K562 (cell line): ENCODE measurements around the gene TMEM179. TPM values are rescaled to one million over a fixed set of nuclear protein-coding genes. Genes with fewer than 3 reads are reported as not detected.
"Not testable (repeated sequence)": the region's sequence is repeated elsewhere in the genome, so short reads cannot be mapped to it uniquely, and the experiment has no call there.

Source experiments
- ATAC-seq: fragments of 200-7000 bp; cut with Tn5 transposase; 3 replicates; pipeline ENCODE4 v1.9.1; 2020; ENCODE audit warnings: moderate library complexity
- BruUV-seq: library from RNA; stranded (reverse); fragments of 400-500 nt; replicated peaks from 2 replicates; lab custom pipeline; 2021; lab: Mats Ljungman, UMichigan
- CTCF ChIA-PET: fragments of 300-600 bp; formaldehyde crosslinking; extraction: SDS; loops from one replicate; lab custom pipeline; 2021; ENCODE audit warnings: low intra/inter-chr PET ratio; lab: Yijun Ruan, JAX
- POLR2A ChIA-PET: fragments of 300-600, 350-650 bp; sonication (Branson Sonifier 250); formaldehyde crosslinking; extraction: SDS; loops from one replicate; lab custom pipeline; 2021; ENCODE audit warnings: antibody characterized with exemption, inconsistent platforms; lab: Yijun Ruan, JAX
- DNase-seq, 4 experiments: peaks; one replicate each; pipeline versions ENCODE4 v3.0.0 to v3.0.0-alpha.2; 2011 to 2018; ENCODE audit warnings: low spot score in 3 of 4, mixed read lengths in 3 of 4; ENCODE audit errors: extremely low read depth in 1 of 4
- FAIRE-seq: peaks from 2 replicates; lab custom pipeline; 2011; peaks lifted over from hg19 to GRCh38; lab: Jason Lieb, UNC
- H2AFZ ChIP-seq: 2 replicates; pipeline ENCODE4 v1.6.0; 2011; ENCODE audit warnings: low read depth, low read length, control low read depth, inconsistent platforms
- H3K27ac ChIP-seq: fragments of 200-600 bp; 3 replicates; pipeline ENCODE4 v1.8.0; 2011; ENCODE audit warnings: low read depth, mild to moderate bottlenecking, control low read depth, inconsistent platforms, low read length, moderate library complexity, mixed read lengths; ENCODE audit errors: extremely low read depth
- H3K27me3 ChIP-seq, 2 experiments: fragments of 300-600 bp in 1 of 2; 2 replicates in 1 of 2; 3 replicates in 1 of 2; pipeline versions ENCODE4 v1.6.0 to v1.8.0; 2011; ENCODE audit warnings: inconsistent platforms in 2 of 2, low read length in 2 of 2, mild to moderate bottlenecking in 1 of 2, mixed read lengths in 1 of 2, moderate library complexity in 1 of 2; ENCODE audit not compliant: control insufficient read depth in 2 of 2, insufficient read depth in 2 of 2
- H3K36me3 ChIP-seq: fragments of 300-600 bp; 3 replicates; pipeline ENCODE4 v1.8.0; 2011; ENCODE audit warnings: mild to moderate bottlenecking, low read length, inconsistent platforms; ENCODE audit not compliant: control insufficient read depth, insufficient read depth
- H3K4me1 ChIP-seq, 2 experiments: fragments of 200-600 bp in 1 of 2; replicated peaks in 1 of 2; 2 replicates in 1 of 2; 3 replicates in 1 of 2; pipeline versions ENCODE4 v1.5.1 to v1.8.0; 2011; ENCODE audit warnings: inconsistent platforms in 2 of 2, low read length in 2 of 2, mild to moderate bottlenecking in 1 of 2, mixed read lengths in 1 of 2, moderate library complexity in 1 of 2; ENCODE audit not compliant: control insufficient read depth in 2 of 2, insufficient read depth in 2 of 2
- H3K4me2 ChIP-seq: 2 replicates; pipeline ENCODE4 v1.6.1; 2011; ENCODE audit warnings: low read length, control low read depth, inconsistent platforms, mixed read lengths; ENCODE audit not compliant: insufficient read depth
- H3K4me3 ChIP-seq: fragments of 200-600 bp; sonication (generic), shearing (Covaris generic); 2 replicates; pipeline ENCODE4 v1.5.1; 2016; ENCODE audit warnings: control low read depth, inconsistent platforms
- H3K79me2 ChIP-seq: fragments of 200-600 bp; 3 replicates; pipeline ENCODE4 v1.8.0; 2011; ENCODE audit warnings: low read length, inconsistent platforms; ENCODE audit not compliant: control insufficient read depth, insufficient read depth
- H3K9ac ChIP-seq, 2 experiments: 2 replicates each; pipeline versions ENCODE4 v1.6.0 to v1.6.1; 2011; ENCODE audit warnings: low read depth in 2 of 2, low read length in 2 of 2, control low read depth in 1 of 2, inconsistent platforms in 1 of 2, mild to moderate bottlenecking in 1 of 2, mixed read lengths in 1 of 2; ENCODE audit not compliant: insufficient read depth in 1 of 2
- H3K9me1 ChIP-seq: one replicate; pipeline ENCODE4 v1.6.0; 2011; ENCODE audit warnings: inconsistent platforms, mild to moderate bottlenecking, low read length, moderate library complexity; ENCODE audit not compliant: control insufficient read depth, insufficient read depth
- H3K9me3 ChIP-seq: replicated peaks from 2 replicates; pipeline ENCODE4 v1.5.1; 2011; ENCODE audit warnings: low read depth, low read length, inconsistent platforms; ENCODE audit not compliant: control insufficient read depth, insufficient read depth
- H4K20me1 ChIP-seq: replicated peaks from 2 replicates; pipeline ENCODE4 v1.6.1; 2011; ENCODE audit warnings: low read length, inconsistent platforms, mixed read lengths; ENCODE audit not compliant: control insufficient read depth, insufficient read depth
- HSF4 ChIP-seq: fragments of 250-450 bp; sonication (Bioruptor Pico); IDR thresholded peaks from 2 replicates; pipeline ENCODE4 v2.1.2; 2022; ENCODE audit warnings: mild to moderate bottlenecking, moderate library complexity, borderline replicate concordance
- MYNN ChIP-seq, 2 experiments: sonication (generic); formaldehyde crosslinking in 1 of 2; IDR thresholded peaks; 2 replicates each; pipeline versions ENCODE4 v1.5.0 to v1.6.1; 2016 to 2020; ENCODE audit warnings: antibody characterized with exemption in 1 of 2, missing genetic modification reagents in 1 of 2
- RFX1 ChIP-seq: fragments of 450-650 bp; IDR thresholded peaks from 2 replicates; pipeline ENCODE4 v1.6.1; 2016; ENCODE audit warnings: mild to moderate bottlenecking, moderate library complexity
- SMARCA4 ChIP-seq: fragments of 450-650 bp; IDR thresholded peaks from 2 replicates; pipeline ENCODE4 v1.6.1; 2016
- SMARCA5 ChIP-seq: fragments of 450-650 bp; IDR thresholded peaks from 2 replicates; pipeline ENCODE4 v1.6.1; 2016
- SNIP1 ChIP-seq: fragments of 450-650 bp; IDR thresholded peaks from 2 replicates; pipeline ENCODE4 v1.7.1; 2017; ENCODE audit warnings: low read depth, mild to moderate bottlenecking
- ZNF57 ChIP-seq: fragments of 450-650 bp; formaldehyde crosslinking; IDR thresholded peaks from 2 replicates; pipeline ENCODE4 v1.4.0; 2020; ENCODE audit warnings: mild to moderate bottlenecking, moderate library complexity
- ZNF717 ChIP-seq: fragments of 250-450 bp; sonication (Bioruptor Pico); IDR thresholded peaks from 2 replicates; pipeline ENCODE4 v1.5.0; 2021
- WGBS: fragments of 100-300 bp; shearing (Covaris generic); methylation state at CpG from one replicate; pipeline ENCODE4 v1.1.6; 2016; ENCODE audit warnings: low coverage, mixed read lengths; ENCODE audit not compliant: insufficient coverage; ENCODE audit errors: missing lambda C conversion rate; 5-methylcytosine and 5-hydroxymethylcytosine counted together
- in situ Hi-C: fragments of 300-500 bp; cut with MboI; formaldehyde crosslinking; loops from 4 replicates; pipeline ENCODE4 v1.15.0; 2018; ENCODE audit warnings: inconsistent platforms, mixed read lengths
- intact Hi-C: fragments of 100-400 bp; cut with micrococcal nuclease; formaldehyde crosslinking; loops from 2 replicates; pipeline ENCODE4 v1.14.2; 2022
- polyA plus RNA-seq, 8 experiments: library from polyadenylated mRNA; depleted of rRNA in 4 of 8; stranded (reverse) in 5 of 8; unstranded in 3 of 8; fragments of >200 nt; fragmentation: Nextera tagmentation in 2 of 8; fragmentation: Illumina TruSeq in 1 of 8; extraction: Ambion mirVana in 2 of 8; extraction: Trizol in 1 of 8; gene quantifications; 2 replicates each; pipeline versions ENCODE4 v1.2.1 to v1.2.3, GENCODE V29; 2011 to 2014; ENCODE audit warnings: inconsistent platforms in 1 of 8, missing spikeins in 1 of 8
- total RNA-seq, 7 experiments: library from RNA; depleted of rRNA in 6 of 7; stranded (reverse); fragments of >200 nt in 6 of 7; fragmentation: Illumina TruSeq in 2 of 7; extraction: Trizol in 2 of 7; gene quantifications; 2 replicates each; pipeline versions ENCODE4 v1.2.1 to v1.2.3, GENCODE V29; 2011 to 2021; ENCODE audit warnings: low replicate concordance in 1 of 7

TMEM179 gene
- total and polyA plus RNA-seq, 9 of the 15 experiments (the other 6 are each of a cell fraction or from before 2014, with no cell fraction given): not detected

DNA sequence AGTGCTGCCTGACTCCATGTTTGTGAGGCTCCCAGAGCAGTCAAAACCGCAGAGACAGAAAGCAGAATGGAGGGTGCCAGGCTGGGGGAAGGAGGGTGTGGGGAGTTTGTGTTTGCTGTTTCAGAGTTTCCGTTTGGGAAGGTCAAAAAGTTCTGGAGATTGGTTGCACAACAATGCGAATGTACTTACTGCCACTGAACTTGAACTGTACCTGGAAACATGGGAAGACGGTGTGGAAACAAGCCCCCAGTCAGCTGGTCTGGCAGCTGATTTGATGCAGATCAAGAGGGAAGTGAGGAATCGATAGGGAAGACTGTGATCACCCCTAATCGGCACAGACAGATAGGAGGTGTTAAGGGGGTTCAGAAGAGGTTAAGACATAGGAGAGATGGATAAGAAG is 49.5 kb upstream of the TMEM179 start:
- no peak for ATAC-seq
- no peaks in the 10 kb centered on the region for H3K9me1 ChIP-seq
- peaks cover 3% of the 10 kb centered on the region; the same call in 1 of the 2 replicates for H3K9me3 ChIP-seq
- no peak for FAIRE-seq
- peaks cover 0 to 24% of the 10 kb centered on the region in 2 experiments; a peak in 3 of 5 replicates for H3K4me1 ChIP-seq
- intact Hi-C loops (no loop called here), in situ Hi-C loops (no loop called here)
- H3K4me3 ChIP-seq: no peak overlapping the region
- no peak overlapping the region for H3K9ac ChIP-seq
- no peak overlapping the region for H3K27ac ChIP-seq
- 5% methylated on average over 6 of the region's 6 CpGs for WGBS
- no peak overlapping the region for H2AFZ ChIP-seq
- no peak overlapping the region for H3K4me2 ChIP-seq
- H4K20me1 ChIP-seq: no peaks in the 10 kb centered on the region
- H3K36me3 ChIP-seq: no peaks in the 10 kb centered on the region
- ChIA-PET CTCF (no interaction called here), POLR2A (no interaction called here)
- no peaks in the 10 kb centered on the region for H3K79me2 ChIP-seq
- no TSS peak for BruUV-seq
- peaks cover 3 to 30% of the 10 kb centered on the region in 2 experiments; a peak in 4 of 5 replicates for H3K27me3 ChIP-seq
- DNase-seq: no peak
- no peak for TF ChIP-seq SMARCA5
- TF ChIP-seq HSF4 (CRISPR knock-in tag): no peak
- no peak for TF ChIP-seq RFX1
- no peak for TF ChIP-seq ZNF717 (CRISPR knock-in tag)
- TF ChIP-seq SNIP1: no peak
- no peak for TF ChIP-seq ZNF57 (CRISPR knock-in tag)
- no peak for TF ChIP-seq MYNN (IDR thresholded peaks at IDR 0.05)
- TF ChIP-seq MYNN (CRISPR knock-in tag; IDR thresholded peaks at IDR 0.05): no peak
- TF ChIP-seq SMARCA4: no peak

DNA sequence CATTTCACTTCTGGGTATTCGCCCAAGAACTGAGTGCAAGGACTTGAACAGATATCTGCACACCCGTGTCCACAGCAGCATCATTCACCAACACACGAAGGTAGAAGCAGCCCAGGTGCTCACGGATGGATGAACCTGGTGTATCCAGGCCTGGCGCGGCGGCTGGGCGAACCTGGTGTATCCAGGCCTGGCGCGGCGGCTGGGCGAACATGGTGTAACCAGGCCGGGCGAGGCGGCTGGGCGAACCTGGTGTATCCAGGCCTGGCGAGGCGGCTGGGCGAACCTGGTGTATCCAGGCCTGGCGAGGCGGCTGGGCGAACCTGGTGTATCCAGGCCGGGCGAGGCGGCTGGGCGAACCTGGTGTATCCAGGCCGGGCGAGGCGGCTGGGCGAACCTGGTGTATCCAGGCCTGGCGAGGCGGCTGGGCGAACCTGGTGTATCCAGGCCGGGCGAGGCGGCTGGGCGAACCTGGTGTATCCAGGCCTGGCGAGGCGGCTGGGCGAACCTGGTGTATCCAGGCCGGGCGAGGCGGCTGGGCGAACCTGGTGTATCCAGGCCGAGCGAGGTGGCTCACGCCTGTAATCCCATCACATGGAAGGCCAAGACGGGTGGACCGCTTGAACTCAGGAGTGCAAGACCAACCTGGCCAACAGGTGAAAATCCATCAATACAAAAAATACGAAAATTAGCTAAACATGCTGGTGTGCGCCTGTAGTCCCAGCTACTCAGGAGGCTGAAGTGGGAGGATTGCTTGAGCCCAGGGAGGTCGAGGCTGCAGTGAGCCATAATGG is 48.8 kb upstream of the TMEM179 start:
- H4K20me1 ChIP-seq, H3K9ac ChIP-seq, DNase-seq, intact Hi-C loops, H3K79me2 ChIP-seq, H3K9me3 ChIP-seq, in situ Hi-C loops, POLR2A ChIA-PET, H2AFZ ChIP-seq, H3K4me2 ChIP-seq, H3K9me1 ChIP-seq, H3K4me3 ChIP-seq, FAIRE-seq, H3K36me3 ChIP-seq, H3K27ac ChIP-seq, CTCF ChIA-PET, ATAC-seq, BruUV-seq: not testable (repeated sequence)
- H3K4me1 ChIP-seq: peaks cover 0 to 24% of the 10 kb centered on the region in 2 experiments; a peak in 3 of 5 replicates
- 54% methylated on average over 13 of the region's 52 CpGs for WGBS
- peaks cover 3 to 28% of the 10 kb centered on the region in 2 experiments; a peak in 4 of 5 replicates for H3K27me3 ChIP-seq
